ENCODE measurements around the gene AMPD1. TPM values are rescaled to one million over a fixed set of nuclear protein-coding genes. Genes with fewer than 3 reads are reported as not detected.

Gene AMPD1
- total and polyA plus RNA-seq, 2 of the 13 experiments (the other 11 are each of a cell fraction or from before 2014, with no cell fraction given): not detected

- H2AFZ ChIP-seq (ENCODE audit: low read length): no peak overlapping the region
- intact Hi-C loops (cut with micrococcal nuclease; ENCODE audit: unreplicated experiment): no loop called here
- H3K9ac ChIP-seq (ENCODE audit: insufficient read depth, low read depth, low read length): no peak overlapping the region
- CTCF ChIA-PET (ENCODE audit: low intra/inter-chr PET ratio, low total read pairs): no interaction called here
- H4K20me1 ChIP-seq (ENCODE audit: insufficient read depth, low read length): no peaks in the 10 kb centered on the region
- H3K27me3 ChIP-seq (ENCODE audit: control insufficient read depth in 1 of 2, insufficient read depth in 2 of 2, low read length in 2 of 2): peaks cover 0 to 4% of the 10 kb centered on the region in 2 experiments; a peak in 1 of 5 replicates
- FAIRE-seq: no peak
- BruUV-seq (replicated peaks): no TSS peak
- no peaks in the 10 kb centered on the region for H3K36me3 ChIP-seq (replicated peaks in 1 of 2; ENCODE audit: control insufficient read depth in 1 of 2, insufficient read depth in 2 of 2, low read length in 2 of 2)
- TF ChIP-seq IKZF4 (CRISPR knock-in tag; IDR thresholded peaks at IDR 0.05; ENCODE audit: borderline replicate concordance, low read depth, not compliant biosample characterization) (no peak), TERF1 (CRISPR knock-in tag; IDR thresholded peaks at IDR 0.05) (no peak), IRF9 (CRISPR knock-in tag; IDR thresholded peaks at IDR 0.05; ENCODE audit: borderline replicate concordance) (no peak), THYN1 (CRISPR knock-in tag; IDR thresholded peaks at IDR 0.05; ENCODE audit: borderline replicate concordance, low read depth) (no peak), ZNF317 (CRISPR knock-in tag; IDR thresholded peaks at IDR 0.05) (no peak), SMAD3 (CRISPR knock-in tag; IDR thresholded peaks at IDR 0.05) (no peak), RAD51 (IDR thresholded peaks at IDR 0.05; ENCODE audit: borderline replicate concordance) (no peak), JUND (CRISPR knock-in tag; IDR thresholded peaks at IDR 0.05) (no peak), MTA1 (CRISPR knock-in tag; IDR thresholded peaks at IDR 0.05; ENCODE audit: borderline replicate concordance) (no peak), NAIF1 (CRISPR knock-in tag; IDR thresholded peaks at IDR 0.05; ENCODE audit: borderline replicate concordance) (no peak), HNRNPLL (IDR thresholded peaks at IDR 0.05; ENCODE audit: low read depth, low read length, poor library complexity, severe bottlenecking) (no peak), AGO1 (IDR thresholded peaks at IDR 0.05; ENCODE audit: low read depth, low read length, poor library complexity, severe bottlenecking) (no peak), SRSF9 (IDR thresholded peaks at IDR 0.05; ENCODE audit: borderline replicate concordance, insufficient read depth, low read depth, low read length, poor library complexity, severe bottlenecking) (no peak), ZNF549 (CRISPR knock-in tag; IDR thresholded peaks at IDR 0.05) (no peak), ZNF652 (CRISPR knock-in tag; IDR thresholded peaks at IDR 0.05; ENCODE audit: borderline replicate concordance, low read depth) (no peak), MAFF (IDR thresholded peaks at IDR 0.05; ENCODE audit: low read depth, low read length) (no peak), ZNF160 (CRISPR knock-in tag; IDR thresholded peaks at IDR 0.05) (no peak), ATF6 (CRISPR knock-in tag; conservative IDR thresholded peaks at IDR 0.05) (no peak)
- no peaks in the 10 kb centered on the region for H3K9me3 ChIP-seq (ENCODE audit: low read length)
- no peak for DNase-seq (ENCODE audit: low spot score)
- POLR2A ChIA-PET: no interaction called here
- H3K4me2 ChIP-seq (ENCODE audit: low read depth, low read length): no peak overlapping the region
- H3K4me3 ChIP-seq (replicated peaks in 1 of 3; ENCODE audit: insufficient read depth in 1 of 3, low read depth in 2 of 3, low read length in 3 of 3): no peak overlapping the region
- H3K79me2 ChIP-seq (ENCODE audit: insufficient read depth, low read length): no peaks in the 10 kb centered on the region
- WGBS (ENCODE audit: low lambda C conversion rate): 33% methylated on average over 2 of the region's 2 CpGs
- in situ Hi-C loops (cut with HindIII; ENCODE audit: extremely low pct_ligation_motif_present, low pct_unique_long_range_greater_than_20kb): no loop called here
- no peak overlapping the region for H3K27ac ChIP-seq (ENCODE audit: extremely low read length, insufficient read depth, low read length)
- no peaks in the 10 kb centered on the region for H3K4me1 ChIP-seq (ENCODE audit: insufficient read depth, low read length)
- ATAC-seq: no peak
Observed at GRCh38 chr1:114641377-114641776, 54.0 kb downstream of the AMPD1 start.
